Suprapubic skin (tissue), 4 donors: ENCODE results near the gene ZNF646. TPM values are rescaled to one million over a fixed set of nuclear protein-coding genes. Genes with fewer than 3 reads are reported as not detected.
"Not testable (repeated sequence)": the region's sequence is repeated elsewhere in the genome, so short reads cannot be mapped to it uniquely, and the experiment has no call there.

Experiments
- DNase-seq, 2 donors: peaks; one replicate each; pipeline ENCODE4 v3.0.0-alpha.2; 2019; ENCODE audit warnings: low spot score in 2 of 2
- H3K27ac ChIP-seq: fragments of 200-600 bp; sonication (generic); one replicate; pipeline ENCODE4 v1.5.1; 2019
- H3K27me3 ChIP-seq: fragments of 200-600 bp; sonication (generic); one replicate; pipeline ENCODE4 v1.5.1; 2019
- H3K36me3 ChIP-seq: fragments of 200-600 bp; sonication (generic); one replicate; pipeline ENCODE4 v1.5.1; 2019
- H3K4me1 ChIP-seq: fragments of 200-600 bp; sonication (generic); one replicate; pipeline ENCODE4 v1.5.1; 2019
- H3K4me3 ChIP-seq: fragments of 200-600 bp; sonication (generic); one replicate; pipeline ENCODE4 v1.5.1; 2019; ENCODE audit warnings: mild to moderate bottlenecking
- H3K9me3 ChIP-seq: fragments of 200-600 bp; sonication (generic); one replicate; pipeline ENCODE4 v1.5.1; 2019
- EP300 ChIP-seq: sonication (generic); formaldehyde crosslinking; IDR thresholded peaks from one replicate; pipeline ENCODE4 v1.6.1; 2017; ENCODE audit warnings: antibody characterized with exemption
- POLR2A ChIP-seq, 2 donors: fragments of 450-650 bp; IDR thresholded peaks; one replicate each; pipeline ENCODE4 v1.6.1; 2017; ENCODE audit warnings: antibody characterized with exemption in 2 of 2, mild to moderate bottlenecking in 2 of 2, moderate library complexity in 2 of 2
- POLR2AphosphoS5 ChIP-seq, 3 donors: sonication (generic); formaldehyde crosslinking; IDR thresholded peaks; one replicate each; pipeline ENCODE4 v1.6.1; 2017; ENCODE audit warnings: antibody characterized with exemption in 3 of 3
- WGBS: methylation state at CpG from one replicate; pipeline ENCODE4 v1.1.5; 2018; 5-methylcytosine and 5-hydroxymethylcytosine counted together
- total RNA-seq, 4 donors: library from RNA; depleted of rRNA; stranded (reverse); fragments of >200 nt; gene quantifications; one replicate each; pipeline ENCODE4 v1.1.0, GENCODE V29; 2016
- TF ChIP-seq, protein P1 (sequence below), 2 donors: fragments of 200-600 bp in 1 of 2; fragments of 450-650 bp in 1 of 2; sonication (generic) in 1 of 2; IDR thresholded peaks; one replicate each; pipeline ENCODE4 v1.5.1; 2016 to 2019; ENCODE audit warnings: antibody characterized with exemption in 2 of 2, mild to moderate bottlenecking in 1 of 2, moderate library complexity in 1 of 2

The ZNF646 gene
- total RNA-seq, 4 donors from 2014 or later = 19.2 to 31.7 (median 26.8) TPM

- H3K36me3 ChIP-seq = peaks cover 19% of the 10 kb centered on the region
- H3K4me3 ChIP-seq = no peak overlapping the region
- no peak for TF ChIP-seq EP300
- no peaks in the 10 kb centered on the region for H3K27me3 ChIP-seq
- no peak overlapping the region for H3K27ac ChIP-seq
- peaks cover 27% of the 10 kb centered on the region for H3K4me1 ChIP-seq
- 90% methylated on average over 5 of the region's 5 CpGs for WGBS
- no peaks in the 10 kb centered on the region for H3K9me3 ChIP-seq
- no peak for DNase-seq
Observed at GRCh38 chr16:31092330-31092729, 18.1 kb downstream of the ZNF646 start.

DNA sequence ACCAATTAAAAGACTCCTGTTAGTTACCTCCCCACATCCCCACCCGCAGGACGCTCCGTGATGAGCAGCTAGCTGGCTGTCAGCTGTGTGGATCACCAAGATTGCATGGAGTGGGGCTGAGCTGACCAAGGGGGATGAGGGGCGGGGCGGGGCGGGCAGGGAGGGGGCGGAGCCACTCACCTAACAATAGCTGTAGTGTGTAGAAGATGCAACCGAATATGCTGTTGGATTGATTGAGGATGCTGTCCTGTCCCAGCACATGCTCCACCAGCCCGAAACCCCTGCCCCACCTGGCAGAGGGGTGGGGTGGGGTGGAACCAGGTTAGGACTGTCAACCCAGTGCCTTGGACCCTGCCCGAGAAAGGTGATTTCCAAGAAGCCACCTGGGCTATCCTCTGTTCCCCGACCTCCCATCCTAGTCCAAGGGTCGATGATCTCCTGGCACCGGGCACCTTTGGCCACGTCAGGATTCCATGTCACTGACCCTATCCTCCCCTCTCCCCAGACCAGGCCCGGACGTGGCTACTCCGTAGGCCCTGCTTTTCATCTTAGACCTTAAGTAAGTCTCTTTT is 19.0 kb downstream of the ZNF646 start:
- 44% methylated on average over 12 of the region's 17 CpGs for WGBS
- Histone ChIP-seq H3K9me3 (no peaks in the 10 kb centered on the region), H3K27ac (no peak overlapping the region), H3K4me3 (peak overlapping the region; percentile 87), H3K27me3 (no peaks in the 10 kb centered on the region), H3K4me1 (peaks cover 27% of the 10 kb centered on the region), H3K36me3 (peaks cover 19% of the 10 kb centered on the region)
- TF ChIP-seq, protein P1, sequence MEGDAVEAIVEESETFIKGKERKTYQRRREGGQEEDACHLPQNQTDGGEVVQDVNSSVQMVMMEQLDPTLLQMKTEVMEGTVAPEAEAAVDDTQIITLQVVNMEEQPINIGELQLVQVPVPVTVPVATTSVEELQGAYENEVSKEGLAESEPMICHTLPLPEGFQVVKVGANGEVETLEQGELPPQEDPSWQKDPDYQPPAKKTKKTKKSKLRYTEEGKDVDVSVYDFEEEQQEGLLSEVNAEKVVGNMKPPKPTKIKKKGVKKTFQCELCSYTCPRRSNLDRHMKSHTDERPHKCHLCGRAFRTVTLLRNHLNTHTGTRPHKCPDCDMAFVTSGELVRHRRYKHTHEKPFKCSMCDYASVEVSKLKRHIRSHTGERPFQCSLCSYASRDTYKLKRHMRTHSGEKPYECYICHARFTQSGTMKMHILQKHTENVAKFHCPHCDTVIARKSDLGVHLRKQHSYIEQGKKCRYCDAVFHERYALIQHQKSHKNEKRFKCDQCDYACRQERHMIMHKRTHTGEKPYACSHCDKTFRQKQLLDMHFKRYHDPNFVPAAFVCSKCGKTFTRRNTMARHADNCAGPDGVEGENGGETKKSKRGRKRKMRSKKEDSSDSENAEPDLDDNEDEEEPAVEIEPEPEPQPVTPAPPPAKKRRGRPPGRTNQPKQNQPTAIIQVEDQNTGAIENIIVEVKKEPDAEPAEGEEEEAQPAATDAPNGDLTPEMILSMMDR (IDR thresholded peaks at IDR 0.05) = no peak
- no peak for DNase-seq

DNA sequence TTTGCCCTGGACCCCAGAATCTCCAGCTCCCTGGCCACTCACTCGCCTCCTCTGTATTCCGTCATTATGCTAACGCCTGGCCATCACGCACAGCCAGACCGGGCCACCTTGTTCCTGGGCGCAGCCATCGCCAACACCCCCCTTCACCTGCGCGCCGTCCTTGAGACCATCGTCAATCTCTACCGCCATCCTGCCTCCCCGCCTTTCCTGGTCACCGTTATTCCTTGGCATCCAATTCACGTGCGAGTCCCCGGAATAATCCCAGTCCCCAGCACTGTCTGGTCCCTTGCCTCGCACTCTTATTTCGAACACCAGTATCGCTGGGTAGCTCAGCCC is 19.8 kb downstream of the ZNF646 start:
- peak overlapping the region; percentile 86 for H3K27ac ChIP-seq
- peaks cover 16% of the 10 kb centered on the region for H3K36me3 ChIP-seq
- WGBS = 1% methylated on average over 20 of the region's 20 CpGs
- H3K4me3 ChIP-seq = peak overlapping the region; percentile 87
- TF ChIP-seq, protein P1 (IDR thresholded peaks at IDR 0.05) = no peak
- TF ChIP-seq POLR2A (IDR thresholded peaks at IDR 0.05) (no peak), EP300 (no peak), POLR2AphosphoS5 (IDR thresholded peaks at IDR 0.05) (no peak)
- H3K9me3 ChIP-seq = no peaks in the 10 kb centered on the region
- peak in 1 of 2 donors; percentile 68 for DNase-seq
- H3K27me3 ChIP-seq = no peaks in the 10 kb centered on the region
- H3K4me1 ChIP-seq = peaks cover 27% of the 10 kb centered on the region

DNA sequence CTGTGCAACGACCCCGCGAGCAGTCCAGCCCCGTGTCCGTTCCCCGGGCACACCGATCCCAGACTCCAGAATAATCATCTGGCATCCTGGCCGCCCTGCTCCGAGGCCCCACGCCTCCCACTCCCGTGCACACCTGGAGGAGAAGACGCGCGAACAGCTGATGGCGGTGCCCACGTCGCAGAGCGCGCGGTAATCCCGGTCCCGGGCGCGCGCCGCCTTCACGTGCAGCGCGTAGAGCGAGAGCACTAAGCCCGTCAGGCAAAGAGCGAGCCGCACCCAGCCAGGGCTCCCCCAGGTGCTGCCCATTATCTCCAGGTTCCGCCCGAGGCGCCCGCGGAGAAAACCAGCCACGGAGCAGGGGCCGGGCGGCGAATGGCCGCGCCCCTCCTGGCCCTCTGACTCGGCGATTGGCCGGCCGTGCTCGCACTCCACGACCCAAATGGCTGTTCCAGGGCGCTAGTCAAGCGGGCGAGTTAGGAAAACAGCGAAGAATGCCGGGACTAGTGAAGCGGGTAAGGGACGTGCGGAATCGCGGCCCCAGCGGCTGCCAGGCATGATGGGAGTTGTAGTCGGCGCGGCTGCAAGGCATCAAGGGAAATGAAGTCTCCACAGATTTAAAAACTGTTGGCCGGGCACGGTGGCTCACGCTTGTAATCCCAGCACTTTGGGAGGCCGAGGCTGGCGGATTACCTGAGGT is 20.4 kb downstream of the ZNF646 start, which contains the start of gene VKORC1:
Gene VKORC1 (minus strand): TSS at position 374 of the 697 bp plus-strand sequence. CDS start 68 bp downstream, at position 306.
- H3K9me3 ChIP-seq = no peaks in the 10 kb centered on the region
- H3K36me3 ChIP-seq = peaks cover 13% of the 10 kb centered on the region
- no peaks in the 10 kb centered on the region for H3K27me3 ChIP-seq
- no peak for TF ChIP-seq EP300
- TF ChIP-seq, protein P1 (IDR thresholded peaks at IDR 0.05) = no peak
- TF ChIP-seq POLR2AphosphoS5 (IDR thresholded peaks at IDR 0.05) = peak in 2 of 3 donors; percentile 57 to 65
- peak in 1 of 2 donors; percentile 25 for TF ChIP-seq POLR2A (IDR thresholded peaks at IDR 0.05)
- peak; percentile 97 for DNase-seq
- H3K4me1 ChIP-seq = peaks cover 27% of the 10 kb centered on the region
- WGBS = 0% methylated on average over 26 of the region's 69 CpGs
- peak within 1 kb of the TSS; percentile 87 for H3K4me3 ChIP-seq
- H3K27ac ChIP-seq = peak within 1 kb of the TSS; percentile 86

DNA sequence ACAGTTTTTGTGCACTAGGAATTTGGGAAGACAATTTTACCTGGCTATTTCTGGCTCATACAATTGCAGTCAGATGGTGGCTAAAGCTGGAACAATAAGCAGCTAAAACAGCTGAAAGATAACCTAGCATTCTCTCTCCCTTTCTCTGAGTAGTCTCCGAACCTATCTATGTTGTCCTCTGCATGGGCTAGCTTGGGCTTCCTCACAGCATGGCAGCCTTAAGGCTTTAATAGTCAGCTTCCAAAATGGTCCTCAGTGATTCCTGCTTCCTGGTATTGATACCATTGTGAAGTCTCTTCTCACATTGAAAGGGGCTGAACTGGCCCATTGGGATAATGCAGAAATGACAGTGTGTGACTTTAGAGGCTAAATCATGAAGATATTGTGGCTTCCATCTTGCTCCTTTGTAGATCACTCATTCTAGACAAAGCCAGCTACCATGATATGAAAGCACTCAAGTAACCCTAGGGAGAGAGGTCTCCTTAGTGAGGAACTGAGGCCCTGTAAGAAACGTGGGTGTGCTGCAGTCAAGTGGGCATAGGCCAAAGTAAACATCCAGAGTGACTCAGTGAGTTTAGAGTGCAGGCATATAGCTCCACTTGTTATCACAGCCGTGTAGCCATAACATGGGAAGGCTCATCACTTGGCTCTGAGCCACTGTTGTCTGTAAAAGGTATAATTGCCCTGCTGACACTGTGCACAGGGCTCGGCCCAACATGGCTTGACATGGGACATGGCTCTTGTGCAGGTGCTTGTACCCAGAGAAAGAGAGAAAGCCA is 25.8 kb downstream of the ZNF646 start:
- Histone ChIP-seq H3K4me1 (peaks cover 9% of the 10 kb centered on the region), H3K4me3 (no peak overlapping the region), H3K27me3 (no peaks in the 10 kb centered on the region), H3K9me3 (no peaks in the 10 kb centered on the region), H3K27ac (no peak overlapping the region), H3K36me3 (no peaks in the 10 kb centered on the region)
- TF ChIP-seq POLR2AphosphoS5 (IDR thresholded peaks at IDR 0.05) (no peak), EP300 (no peak), POLR2A (IDR thresholded peaks at IDR 0.05) (no peak)
- TF ChIP-seq, protein P1 (IDR thresholded peaks at IDR 0.05) = no peak
- DNase-seq = no peak
- 72% methylated on average over 4 of the region's 4 CpGs for WGBS

- H3K27ac ChIP-seq, H3K27me3 ChIP-seq, H3K9me3 ChIP-seq, DNase-seq, H3K4me3 ChIP-seq, H3K36me3 ChIP-seq, H3K4me1 ChIP-seq: not testable (repeated sequence)
- 87% methylated on average over 13 of the region's 13 CpGs for WGBS
Observed at GRCh38 chr16:31100876-31101641, 26.8 kb downstream of the ZNF646 start.
